Measurements from ENCODE around the gene CTTN.

DNA sequence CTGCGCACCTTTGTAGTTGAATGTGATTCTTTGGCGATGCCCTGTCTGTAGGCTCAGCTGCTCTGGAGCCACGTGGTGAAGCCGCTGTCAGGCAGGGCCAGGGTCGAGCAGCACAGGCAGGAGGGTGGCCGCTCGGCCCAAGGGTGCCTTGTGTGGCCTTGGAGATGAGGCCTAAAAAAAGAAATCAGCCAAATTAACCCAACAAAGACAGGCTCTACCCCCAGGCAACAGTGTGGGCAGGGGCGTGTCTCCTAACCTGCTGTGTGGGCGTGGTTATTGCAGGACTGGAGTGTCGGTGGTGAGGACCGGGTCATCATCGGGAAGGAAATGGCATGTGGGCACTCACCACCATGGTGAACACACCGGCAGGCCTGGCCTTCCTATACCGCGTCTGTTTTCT, 34.3 kb downstream of the CTTN start:
- TF ChIP-seq, protein P1, sequence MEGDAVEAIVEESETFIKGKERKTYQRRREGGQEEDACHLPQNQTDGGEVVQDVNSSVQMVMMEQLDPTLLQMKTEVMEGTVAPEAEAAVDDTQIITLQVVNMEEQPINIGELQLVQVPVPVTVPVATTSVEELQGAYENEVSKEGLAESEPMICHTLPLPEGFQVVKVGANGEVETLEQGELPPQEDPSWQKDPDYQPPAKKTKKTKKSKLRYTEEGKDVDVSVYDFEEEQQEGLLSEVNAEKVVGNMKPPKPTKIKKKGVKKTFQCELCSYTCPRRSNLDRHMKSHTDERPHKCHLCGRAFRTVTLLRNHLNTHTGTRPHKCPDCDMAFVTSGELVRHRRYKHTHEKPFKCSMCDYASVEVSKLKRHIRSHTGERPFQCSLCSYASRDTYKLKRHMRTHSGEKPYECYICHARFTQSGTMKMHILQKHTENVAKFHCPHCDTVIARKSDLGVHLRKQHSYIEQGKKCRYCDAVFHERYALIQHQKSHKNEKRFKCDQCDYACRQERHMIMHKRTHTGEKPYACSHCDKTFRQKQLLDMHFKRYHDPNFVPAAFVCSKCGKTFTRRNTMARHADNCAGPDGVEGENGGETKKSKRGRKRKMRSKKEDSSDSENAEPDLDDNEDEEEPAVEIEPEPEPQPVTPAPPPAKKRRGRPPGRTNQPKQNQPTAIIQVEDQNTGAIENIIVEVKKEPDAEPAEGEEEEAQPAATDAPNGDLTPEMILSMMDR (IDR thresholded peaks at IDR 0.05): no peak
- TF ChIP-seq POLR2AphosphoS5 (IDR thresholded peaks at IDR 0.05; ENCODE audit: insufficient read depth in 1 of 2, low read depth in 1 of 2): no peak
- TF ChIP-seq POLR2A (IDR thresholded peaks at IDR 0.05): no peak
